Nephron progenitor cell (in vitro differentiated cells): ENCODE measurements around the gene RAPGEF1.
"Not testable (repeated sequence)": the region's sequence is repeated elsewhere in the genome, so short reads cannot be mapped to it uniquely, and the experiment has no call there.

Experiments used
- DNase-seq: peaks from one replicate; pipeline ENCODE4 v3.0.0; 2021
- H3K27ac Mint-ChIP-seq: 2 replicates; pipeline ENCODE4 v1.8.0; 2021; ENCODE audit warnings: mild to moderate bottlenecking, moderate library complexity, mixed read lengths
- H3K27me3 Mint-ChIP-seq: 2 replicates; pipeline ENCODE4 v1.8.0; 2021; ENCODE audit warnings: mild to moderate bottlenecking, low read depth, mixed read lengths; ENCODE audit not compliant: poor library complexity
- H3K36me3 Mint-ChIP-seq: 2 replicates; pipeline ENCODE4 v1.8.0; 2021; ENCODE audit warnings: low read depth, mixed read lengths
- H3K4me1 Mint-ChIP-seq: 2 replicates; pipeline ENCODE4 v1.8.0; 2021; ENCODE audit warnings: mixed read lengths
- H3K4me3 Mint-ChIP-seq: 2 replicates; pipeline ENCODE4 v1.8.0; 2021; ENCODE audit warnings: mild to moderate bottlenecking, moderate library complexity, mixed read lengths
- H3K9me3 Mint-ChIP-seq: 2 replicates; pipeline ENCODE4 v1.8.0; 2021; ENCODE audit warnings: mild to moderate bottlenecking, moderate library complexity, mixed read lengths
- TF ChIP-seq, protein P1 (sequence below): fragments of 200-600 bp; sonication (generic); IDR thresholded peaks from 2 replicates; pipeline ENCODE4 v1.5.0; 2021; ENCODE audit warnings: antibody characterized with exemption

The RAPGEF1 gene

DNA sequence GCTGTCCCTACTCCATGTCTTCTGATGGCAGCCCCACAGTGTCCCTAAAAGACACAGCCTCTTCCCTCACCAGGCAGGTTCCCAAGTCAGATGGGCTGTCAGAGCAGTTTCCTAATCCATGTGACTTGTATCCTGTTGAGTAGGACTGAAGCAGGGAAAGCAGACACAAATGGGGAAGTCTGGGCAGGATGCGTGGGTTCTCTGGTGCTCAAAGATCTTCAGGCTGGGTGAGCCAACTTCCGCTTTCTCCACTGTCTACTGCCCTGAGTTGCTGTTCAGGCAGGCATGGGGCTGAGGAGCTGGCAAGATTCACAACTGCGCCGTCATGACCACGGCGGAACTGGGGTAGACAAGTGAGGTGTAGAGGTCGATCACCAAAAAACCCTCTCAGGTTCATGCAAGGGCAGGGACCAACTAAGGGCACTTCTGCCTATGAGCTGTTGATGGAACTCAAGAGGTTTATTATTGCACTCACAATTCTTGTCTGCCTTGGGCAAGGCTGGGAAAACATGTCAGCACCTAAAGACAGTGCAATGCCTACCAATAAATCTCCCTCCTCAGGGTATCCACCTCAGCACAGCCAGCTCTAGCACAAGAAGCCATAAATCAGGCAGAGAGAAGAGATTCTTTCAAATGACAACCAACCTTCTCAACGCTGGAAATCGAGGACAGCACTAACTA is 83.4 kb downstream of the RAPGEF1 start:
- no peak for DNase-seq
- H3K4me3 Mint-ChIP-seq = no peak overlapping the region
- no peaks in the 10 kb centered on the region for H3K27me3 Mint-ChIP-seq
- no peak overlapping the region for H3K27ac Mint-ChIP-seq
- no peaks in the 10 kb centered on the region for H3K36me3 Mint-ChIP-seq
- peaks cover 48% of the 10 kb centered on the region for H3K4me1 Mint-ChIP-seq
- TF ChIP-seq, protein P1, sequence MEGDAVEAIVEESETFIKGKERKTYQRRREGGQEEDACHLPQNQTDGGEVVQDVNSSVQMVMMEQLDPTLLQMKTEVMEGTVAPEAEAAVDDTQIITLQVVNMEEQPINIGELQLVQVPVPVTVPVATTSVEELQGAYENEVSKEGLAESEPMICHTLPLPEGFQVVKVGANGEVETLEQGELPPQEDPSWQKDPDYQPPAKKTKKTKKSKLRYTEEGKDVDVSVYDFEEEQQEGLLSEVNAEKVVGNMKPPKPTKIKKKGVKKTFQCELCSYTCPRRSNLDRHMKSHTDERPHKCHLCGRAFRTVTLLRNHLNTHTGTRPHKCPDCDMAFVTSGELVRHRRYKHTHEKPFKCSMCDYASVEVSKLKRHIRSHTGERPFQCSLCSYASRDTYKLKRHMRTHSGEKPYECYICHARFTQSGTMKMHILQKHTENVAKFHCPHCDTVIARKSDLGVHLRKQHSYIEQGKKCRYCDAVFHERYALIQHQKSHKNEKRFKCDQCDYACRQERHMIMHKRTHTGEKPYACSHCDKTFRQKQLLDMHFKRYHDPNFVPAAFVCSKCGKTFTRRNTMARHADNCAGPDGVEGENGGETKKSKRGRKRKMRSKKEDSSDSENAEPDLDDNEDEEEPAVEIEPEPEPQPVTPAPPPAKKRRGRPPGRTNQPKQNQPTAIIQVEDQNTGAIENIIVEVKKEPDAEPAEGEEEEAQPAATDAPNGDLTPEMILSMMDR = no peak
- H3K9me3 Mint-ChIP-seq = no peaks in the 10 kb centered on the region

DNA sequence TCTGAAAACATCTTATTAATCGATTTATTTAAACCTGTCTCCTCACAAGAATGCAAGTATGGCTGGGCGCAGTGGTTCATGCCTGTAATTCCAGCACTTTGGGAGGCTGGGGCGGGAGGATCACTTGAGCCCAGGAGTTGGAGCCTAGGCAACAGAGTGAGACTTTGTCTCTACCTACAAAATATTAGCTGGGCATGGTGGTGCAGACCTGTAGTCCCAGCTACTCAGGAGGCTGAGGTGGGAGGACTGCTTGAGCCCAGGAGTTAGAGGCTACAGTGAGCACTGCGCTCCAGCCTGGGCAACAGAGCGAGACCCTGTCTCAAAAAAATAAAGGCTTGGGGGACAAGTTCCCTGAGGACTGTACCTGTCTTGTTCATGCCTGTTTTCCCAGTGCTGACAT is 85.5 kb downstream of the RAPGEF1 start:
- H3K27me3 Mint-ChIP-seq = not testable (repeated sequence)
- H3K36me3 Mint-ChIP-seq = peaks cover 11% of the 10 kb centered on the region

DNA sequence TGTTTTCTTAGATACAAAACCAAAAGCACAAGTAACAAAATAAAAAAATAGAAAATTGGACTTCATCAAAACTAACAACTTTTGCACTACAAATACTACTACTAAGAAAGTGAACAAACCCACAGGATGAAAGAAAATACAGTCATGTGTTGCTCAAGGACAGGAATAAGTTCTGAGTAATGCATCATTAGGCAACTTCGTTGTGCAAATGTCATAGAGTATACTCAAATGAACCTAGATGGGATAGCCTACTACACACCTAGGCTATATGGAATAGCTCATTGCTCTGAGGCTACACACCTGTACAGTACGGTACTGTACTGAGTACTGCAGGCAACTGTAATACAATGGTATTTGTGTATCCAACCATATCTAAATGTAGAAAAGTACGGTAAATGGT is 88.3 kb downstream of the RAPGEF1 start:
- Mint-ChIP-seq H3K4me1 (peaks cover 48% of the 10 kb centered on the region), H3K27ac (no peak overlapping the region), H3K9me3 (no peaks in the 10 kb centered on the region), H3K36me3 (peaks cover 11% of the 10 kb centered on the region), H3K27me3 (no peaks in the 10 kb centered on the region), H3K4me3 (no peak overlapping the region)
- no peak for DNase-seq
- TF ChIP-seq, protein P1 = no peak

More for the DNA sequence above, 85.5 kb downstream of the RAPGEF1 start:
- not testable (repeated sequence) for H3K27ac Mint-ChIP-seq, H3K4me3 Mint-ChIP-seq, DNase-seq, H3K9me3 Mint-ChIP-seq
- H3K4me1 Mint-ChIP-seq = peaks cover 48% of the 10 kb centered on the region

DNA sequence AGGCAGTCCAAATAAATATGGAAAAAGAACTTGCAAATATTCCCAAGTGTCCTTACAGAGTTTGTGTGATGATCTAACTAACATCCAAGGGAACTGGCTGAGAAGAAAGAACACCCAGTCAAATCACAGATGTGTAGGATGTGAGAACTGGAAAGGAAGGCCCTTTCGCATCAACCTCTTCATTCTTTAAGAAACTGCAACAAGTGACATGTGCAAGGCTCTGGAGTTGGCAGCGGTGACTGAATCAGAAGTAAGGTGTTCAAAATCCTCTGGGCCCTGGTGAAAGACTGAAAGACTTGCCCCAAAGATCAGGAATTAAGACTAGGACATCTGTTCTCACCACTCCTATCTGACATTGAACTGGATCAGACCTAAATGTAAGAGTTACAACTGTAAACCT is 88.7 kb downstream of the RAPGEF1 start:
- H3K27ac Mint-ChIP-seq = no peak overlapping the region
- TF ChIP-seq, protein P1 = no peak
- peaks cover 11% of the 10 kb centered on the region for H3K36me3 Mint-ChIP-seq
- no peak overlapping the region for H3K4me3 Mint-ChIP-seq
- no peak for DNase-seq
- no peaks in the 10 kb centered on the region for H3K9me3 Mint-ChIP-seq
- no peaks in the 10 kb centered on the region for H3K27me3 Mint-ChIP-seq
- H3K4me1 Mint-ChIP-seq = peaks cover 47% of the 10 kb centered on the region

DNA sequence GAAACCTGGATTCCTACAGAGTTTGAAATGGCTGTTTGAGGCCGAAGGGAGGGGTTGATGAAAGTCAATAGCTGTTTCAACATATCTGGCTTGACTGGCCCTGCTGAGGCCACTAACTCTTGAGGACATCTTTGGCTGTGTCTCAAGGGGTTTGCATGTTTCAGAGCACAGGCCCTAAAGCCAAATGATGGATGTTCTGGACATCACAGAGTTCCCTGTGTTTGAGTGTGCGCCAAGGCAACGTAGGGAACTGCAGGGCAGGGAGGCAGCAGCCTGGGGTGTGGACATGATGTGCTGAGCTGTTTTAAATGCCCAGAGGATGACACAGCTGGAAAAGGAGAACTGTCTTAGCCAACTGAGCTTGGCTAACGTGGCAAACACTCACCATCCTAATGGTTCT is 89.6 kb downstream of the RAPGEF1 start:
- TF ChIP-seq, protein P1 = no peak
- H3K27ac Mint-ChIP-seq = no peak overlapping the region
- DNase-seq = no peak
- H3K36me3 Mint-ChIP-seq = peaks cover 11% of the 10 kb centered on the region
- no peaks in the 10 kb centered on the region for H3K9me3 Mint-ChIP-seq
- H3K4me3 Mint-ChIP-seq = no peak overlapping the region
- H3K4me1 Mint-ChIP-seq = peaks cover 49% of the 10 kb centered on the region
- H3K27me3 Mint-ChIP-seq = no peaks in the 10 kb centered on the region

DNA sequence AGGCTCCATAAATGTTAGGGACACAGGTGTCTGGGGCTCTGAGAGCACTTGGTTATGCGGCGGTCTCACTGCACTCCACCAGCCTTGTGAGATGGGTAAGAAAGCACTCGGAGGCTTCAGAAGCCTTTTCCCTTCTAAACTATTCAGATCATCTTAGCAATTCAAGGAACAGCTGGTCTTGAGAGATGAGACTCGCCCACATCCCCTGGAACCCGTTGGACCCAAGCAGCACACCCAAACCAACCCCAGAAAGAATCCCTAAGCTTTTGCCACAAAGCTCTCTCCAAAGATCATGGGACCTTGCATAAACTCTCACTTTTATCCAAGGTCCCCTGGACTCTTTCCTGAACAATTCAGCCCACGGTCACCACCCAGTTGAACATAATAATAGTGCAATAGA is 90.2 kb downstream of the RAPGEF1 start:
- peaks cover 3% of the 10 kb centered on the region for H3K27me3 Mint-ChIP-seq
- peaks cover 11% of the 10 kb centered on the region for H3K36me3 Mint-ChIP-seq
- no peaks in the 10 kb centered on the region for H3K9me3 Mint-ChIP-seq
- TF ChIP-seq, protein P1 = no peak
- H3K27ac Mint-ChIP-seq = no peak overlapping the region
- DNase-seq = no peak
- no peak overlapping the region for H3K4me3 Mint-ChIP-seq
- H3K4me1 Mint-ChIP-seq = peaks cover 49% of the 10 kb centered on the region
